HFFc6 (cell line): ENCODE measurements around the gene SIVA1. TPM values are rescaled to one million over a fixed set of nuclear protein-coding genes. Genes with fewer than 3 reads are reported as not detected.

Experiments
- DNase-seq: peaks from one replicate; pipeline ENCODE4 v3.0.0-alpha.2; 2018
- H3K27ac Mint-ChIP-seq: 2 replicates; pipeline ENCODE4 v1.8.0; 2020; ENCODE audit warnings: mild to moderate bottlenecking, mixed read lengths
- H3K27me3 Mint-ChIP-seq: 2 replicates; pipeline ENCODE4 v1.8.0; 2021; ENCODE audit warnings: mild to moderate bottlenecking, moderate library complexity, mixed read lengths; ENCODE audit not compliant: insufficient read depth
- H3K36me3 Mint-ChIP-seq: 2 replicates; pipeline ENCODE4 v1.8.0; 2021; ENCODE audit warnings: low read depth, mixed read lengths
- H3K4me1 Mint-ChIP-seq: 2 replicates; pipeline ENCODE4 v1.8.0; 2020; ENCODE audit warnings: low read depth, mixed read lengths
- H3K4me3 Mint-ChIP-seq: 2 replicates; pipeline ENCODE4 v1.8.0; 2020; ENCODE audit warnings: mild to moderate bottlenecking, moderate library complexity, mixed read lengths
- H3K9me3 Mint-ChIP-seq: 2 replicates; pipeline ENCODE4 v1.8.0; 2020; ENCODE audit warnings: mild to moderate bottlenecking, mixed read lengths
- total RNA-seq, 6 experiments: library from RNA; stranded (reverse); fragmentation: NEBNext Ultra II Directional; extraction: Animal tissue kit (Norgen Biotek cat#: 25700); gene quantifications; 2 replicates in 1 of 6; 3 replicates in 5 of 6; pipeline ENCODE4 v1.2.3, GENCODE V29; 2021
- TF ChIP-seq, protein P1 (sequence below): fragments of 200-600 bp; sonication (generic); IDR thresholded peaks from 2 replicates; pipeline ENCODE4 v1.5.0; 2021; ENCODE audit warnings: antibody characterized with exemption, mild to moderate bottlenecking

SIVA1 gene
- total RNA-seq, 6 experiments from 2014 or later = 78.3 to 95.8 (median 82.5) TPM

DNA sequence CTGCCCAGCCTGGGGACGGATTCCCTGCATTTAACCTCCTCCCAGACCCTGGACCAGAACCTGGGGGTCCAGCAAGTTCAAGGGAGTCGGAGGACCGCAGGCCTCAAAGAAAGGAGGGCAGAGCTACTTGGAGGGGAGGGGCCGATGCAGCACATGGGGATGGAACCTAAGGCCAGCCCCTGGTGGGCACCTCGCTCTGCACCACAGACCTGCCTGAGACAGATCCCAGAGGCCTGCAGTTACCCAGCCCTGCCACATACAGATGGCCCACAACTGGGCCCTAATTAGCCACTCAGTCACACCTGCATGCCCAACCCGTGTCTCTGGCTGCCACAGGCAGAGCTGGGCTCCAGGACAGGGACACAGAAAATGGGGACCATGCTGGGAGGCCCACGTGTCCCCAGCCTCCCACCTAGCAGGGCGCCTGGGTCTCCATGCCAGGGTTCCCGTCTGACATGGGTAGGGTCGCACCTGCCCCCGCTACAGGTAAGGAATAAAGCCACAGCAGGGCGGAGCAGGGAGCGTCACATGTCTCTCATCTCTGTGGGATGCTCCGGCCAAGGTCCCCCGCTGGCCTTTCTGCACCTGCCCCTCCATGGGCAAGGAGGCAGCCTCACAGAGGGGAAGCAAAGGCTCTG, 25.9 kb downstream of the SIVA1 start:
- no peak for DNase-seq
- H3K27me3 Mint-ChIP-seq = peaks cover 5% of the 10 kb centered on the region
- H3K27ac Mint-ChIP-seq = no peak overlapping the region
- H3K4me3 Mint-ChIP-seq = no peak overlapping the region
- no peaks in the 10 kb centered on the region for H3K36me3 Mint-ChIP-seq
- H3K4me1 Mint-ChIP-seq = no peaks in the 10 kb centered on the region
- H3K9me3 Mint-ChIP-seq = no peaks in the 10 kb centered on the region
- TF ChIP-seq, protein P1, sequence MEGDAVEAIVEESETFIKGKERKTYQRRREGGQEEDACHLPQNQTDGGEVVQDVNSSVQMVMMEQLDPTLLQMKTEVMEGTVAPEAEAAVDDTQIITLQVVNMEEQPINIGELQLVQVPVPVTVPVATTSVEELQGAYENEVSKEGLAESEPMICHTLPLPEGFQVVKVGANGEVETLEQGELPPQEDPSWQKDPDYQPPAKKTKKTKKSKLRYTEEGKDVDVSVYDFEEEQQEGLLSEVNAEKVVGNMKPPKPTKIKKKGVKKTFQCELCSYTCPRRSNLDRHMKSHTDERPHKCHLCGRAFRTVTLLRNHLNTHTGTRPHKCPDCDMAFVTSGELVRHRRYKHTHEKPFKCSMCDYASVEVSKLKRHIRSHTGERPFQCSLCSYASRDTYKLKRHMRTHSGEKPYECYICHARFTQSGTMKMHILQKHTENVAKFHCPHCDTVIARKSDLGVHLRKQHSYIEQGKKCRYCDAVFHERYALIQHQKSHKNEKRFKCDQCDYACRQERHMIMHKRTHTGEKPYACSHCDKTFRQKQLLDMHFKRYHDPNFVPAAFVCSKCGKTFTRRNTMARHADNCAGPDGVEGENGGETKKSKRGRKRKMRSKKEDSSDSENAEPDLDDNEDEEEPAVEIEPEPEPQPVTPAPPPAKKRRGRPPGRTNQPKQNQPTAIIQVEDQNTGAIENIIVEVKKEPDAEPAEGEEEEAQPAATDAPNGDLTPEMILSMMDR = no peak

DNA sequence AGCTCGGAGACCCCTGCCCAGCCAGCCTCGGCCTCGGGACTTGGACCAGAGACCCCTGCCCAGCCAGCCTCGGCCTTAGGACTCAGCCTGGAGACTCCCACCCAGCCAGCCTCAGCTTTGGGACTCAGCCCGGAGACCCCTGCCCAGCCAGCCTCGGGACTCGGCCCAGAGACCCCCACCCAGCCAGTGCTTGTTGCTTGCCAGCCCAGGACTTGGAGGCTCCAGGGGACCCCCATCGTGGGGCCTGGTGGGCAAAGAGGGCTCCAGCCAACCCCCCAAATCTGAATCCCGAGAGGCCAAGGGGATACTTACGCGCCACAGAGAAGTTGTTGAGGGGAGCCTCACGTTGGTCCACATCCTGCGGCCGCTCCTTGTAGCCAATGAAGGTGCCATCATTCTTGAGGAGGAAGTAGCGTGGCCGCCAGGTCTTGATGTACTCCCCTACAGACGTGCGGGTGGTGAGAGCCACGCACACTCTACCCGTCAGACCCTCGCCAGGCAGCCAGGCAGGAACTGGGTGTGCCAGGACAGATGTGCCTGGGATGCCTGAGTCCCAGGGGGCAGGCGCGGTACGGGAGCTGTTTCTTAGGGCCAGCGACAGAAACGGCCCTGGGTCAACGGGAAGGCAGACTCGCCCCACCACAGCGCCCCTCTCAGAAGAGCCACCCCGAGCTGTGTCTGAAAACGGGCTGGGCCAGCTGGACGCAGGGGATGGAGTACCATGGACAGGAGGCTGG, 27.0 kb downstream of the SIVA1 start:
- H3K9me3 Mint-ChIP-seq = no peaks in the 10 kb centered on the region
- H3K4me3 Mint-ChIP-seq = no peak overlapping the region
- no peaks in the 10 kb centered on the region for H3K4me1 Mint-ChIP-seq
- no peak for DNase-seq
- no peak overlapping the region for H3K27ac Mint-ChIP-seq
- H3K27me3 Mint-ChIP-seq = peaks cover 2% of the 10 kb centered on the region; the same call in 1 of the 2 replicates
- TF ChIP-seq, protein P1 = no peak
- H3K36me3 Mint-ChIP-seq = no peaks in the 10 kb centered on the region

DNA sequence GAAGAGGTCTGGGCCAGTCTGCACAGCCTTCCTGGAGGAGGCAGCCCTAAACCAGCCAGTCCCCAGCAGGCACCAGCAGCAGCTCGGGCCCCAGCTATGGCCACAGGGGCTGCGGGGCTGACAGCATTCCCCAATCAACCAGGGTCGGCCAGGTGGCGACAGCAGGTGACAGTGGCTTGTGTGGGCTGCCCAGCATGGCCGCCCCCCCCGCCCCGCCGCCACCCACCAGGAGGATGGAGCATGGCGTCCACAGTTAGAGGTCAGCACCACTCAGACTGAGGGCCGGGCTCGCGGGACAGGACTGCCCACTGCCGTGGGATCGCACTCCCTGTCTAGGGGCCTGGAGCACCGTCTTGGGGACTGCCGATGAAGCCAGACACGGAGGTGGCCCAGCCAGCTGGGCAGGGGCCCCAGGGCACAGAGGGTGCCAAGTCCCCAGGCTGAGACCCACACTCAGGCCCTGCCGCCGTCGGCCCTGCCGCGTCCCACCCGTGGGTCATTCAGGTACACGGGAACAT, 27.6 kb downstream of the SIVA1 start:
- Mint-ChIP-seq H3K4me1 (no peaks in the 10 kb centered on the region), H3K4me3 (no peak overlapping the region), H3K27ac (no peak overlapping the region), H3K36me3 (no peaks in the 10 kb centered on the region), H3K9me3 (no peaks in the 10 kb centered on the region), H3K27me3 (peaks cover 2% of the 10 kb centered on the region; the same call in 1 of the 2 replicates)
- TF ChIP-seq, protein P1 = no peak
- DNase-seq = no peak

DNA sequence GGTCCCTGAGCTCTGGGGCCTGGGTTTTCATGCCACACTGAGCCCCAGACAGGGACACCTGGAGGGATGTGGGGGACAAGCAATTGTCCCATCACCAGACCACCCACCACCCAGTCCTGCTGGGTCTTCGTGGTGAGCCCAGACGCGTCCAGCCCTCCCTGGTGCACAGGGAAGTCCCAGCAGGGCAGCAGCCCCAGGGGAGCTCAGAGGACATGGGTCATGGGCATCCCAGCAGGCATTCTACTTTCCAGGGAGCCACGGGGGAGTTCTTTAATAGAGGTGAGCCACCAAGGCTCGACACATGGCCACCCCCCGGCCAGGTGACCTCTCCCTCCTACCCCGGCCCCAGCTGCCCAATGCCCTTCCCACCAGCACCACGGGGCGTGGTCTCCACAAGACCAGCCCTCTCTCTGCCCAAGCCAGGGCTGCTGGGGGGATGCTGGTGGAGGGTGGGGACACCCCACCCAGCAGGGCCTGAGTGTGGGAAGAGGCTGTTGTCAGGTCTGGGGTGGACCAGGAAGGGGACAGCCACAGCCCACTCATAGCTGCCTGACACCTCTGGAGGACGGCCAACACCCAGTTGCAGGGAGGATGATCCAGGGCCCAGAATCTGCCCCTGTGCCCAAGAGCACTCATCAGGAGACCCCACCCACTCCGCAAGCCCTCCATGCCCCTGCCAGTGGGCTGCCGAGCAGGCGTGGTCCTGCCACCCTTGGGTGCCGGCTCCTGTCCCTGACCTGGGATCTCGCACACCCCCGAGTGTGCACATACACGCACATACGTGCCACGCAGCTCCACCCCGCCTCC, 28.5 kb downstream of the SIVA1 start:
- no peaks in the 10 kb centered on the region for H3K4me1 Mint-ChIP-seq
- peaks cover under 1% of the 10 kb centered on the region; the same call in 1 of the 2 replicates for H3K27me3 Mint-ChIP-seq
- DNase-seq = no peak
- no peaks in the 10 kb centered on the region for H3K36me3 Mint-ChIP-seq
- TF ChIP-seq, protein P1 = no peak
- no peaks in the 10 kb centered on the region for H3K9me3 Mint-ChIP-seq
- H3K4me3 Mint-ChIP-seq = no peak overlapping the region
- H3K27ac Mint-ChIP-seq = no peak overlapping the region

DNA sequence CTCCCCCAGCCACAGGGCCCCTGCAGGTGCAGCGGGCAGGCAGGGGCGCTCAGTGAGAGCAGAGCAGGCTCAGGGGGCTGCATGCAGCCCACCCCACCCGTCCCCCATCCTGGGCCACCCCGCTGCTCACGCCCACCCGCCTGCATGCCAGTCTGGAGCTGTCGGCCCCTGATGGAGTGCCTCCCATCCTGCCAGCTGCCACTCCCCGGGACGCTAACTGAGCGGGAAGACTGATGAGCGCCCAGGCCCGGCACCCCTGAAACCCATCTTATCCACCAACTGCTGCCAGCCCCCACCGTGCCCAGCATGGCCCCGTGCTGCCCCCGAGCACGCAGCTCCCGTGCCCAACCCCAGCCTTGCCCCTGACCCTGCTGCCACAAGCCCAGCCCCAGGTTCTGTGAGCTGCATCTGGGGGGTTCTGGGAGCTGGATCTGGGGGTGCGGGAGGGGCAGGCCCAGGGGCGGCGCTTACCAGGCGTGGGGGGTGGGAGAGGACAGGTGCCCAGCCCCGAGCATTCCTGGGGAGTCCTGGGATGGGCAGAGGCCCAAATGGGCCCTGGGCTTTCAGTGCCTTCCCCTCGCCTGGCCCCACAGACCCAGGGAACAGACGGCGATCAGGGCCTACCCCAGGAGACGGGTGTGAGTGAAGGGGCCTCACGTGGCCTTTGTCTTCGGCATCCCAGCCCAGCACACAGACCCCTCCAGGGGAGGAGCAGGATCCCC, 29.3 kb downstream of the SIVA1 start:
- no peaks in the 10 kb centered on the region for H3K4me1 Mint-ChIP-seq
- TF ChIP-seq, protein P1 = no peak
- H3K27ac Mint-ChIP-seq = no peak overlapping the region
- DNase-seq = no peak
- no peaks in the 10 kb centered on the region for H3K36me3 Mint-ChIP-seq
- no peaks in the 10 kb centered on the region; the same call in 1 of the 2 replicates for H3K27me3 Mint-ChIP-seq
- H3K9me3 Mint-ChIP-seq = no peaks in the 10 kb centered on the region
- no peak overlapping the region for H3K4me3 Mint-ChIP-seq
